Natural killer cell treated with Interleukin-12 subunit alpha and Interleukin-12 subunit beta and Interleukin-15 and Interleukin-18, amount 100 ng/mL, for 72 hours (primary cell): ENCODE results near the gene BFSP2. TPM values are rescaled to one million over a fixed set of nuclear protein-coding genes. Genes with fewer than 3 reads are reported as not detected.
A peak's percentile ranks its signal among the peaks of the same experiment; 100 is the strongest.
"Not testable (repeated sequence)": the region's sequence is repeated elsewhere in the genome, so short reads cannot be mapped to it uniquely, and the experiment has no call there.

Experiments
- ATAC-seq, 2 donors: fragments of 150-1000 bp; cut with Tn5 transposase in 1 of 2; sonication (Bioruptor Pico), chemical (Tn5 transposase) in 1 of 2; 2 replicates each; pipeline ENCODE4 v1.10.0; 2021
- DNase-seq: peaks from one replicate; pipeline ENCODE4 v3.0.0; 2022; ENCODE audit warnings: low spot score
- H3K27ac Mint-ChIP-seq, 2 donors: 1 replicate in 1 of 2; 2 replicates in 1 of 2; pipeline ENCODE4 v1.8.0; 2022; ENCODE audit warnings: mixed read lengths in 2 of 2, mild to moderate bottlenecking in 1 of 2, moderate library complexity in 1 of 2
- H3K27me3 Mint-ChIP-seq, 2 donors: 1 replicate in 1 of 2; 2 replicates in 1 of 2; pipeline ENCODE4 v1.8.0; 2022; ENCODE audit warnings: mixed read lengths in 2 of 2
- H3K36me3 Mint-ChIP-seq: one replicate; pipeline ENCODE4 v1.8.0; 2022; ENCODE audit warnings: mixed read lengths
- H3K4me1 Mint-ChIP-seq, 2 donors: 1 replicate in 1 of 2; 2 replicates in 1 of 2; pipeline ENCODE4 v1.8.0; 2022; ENCODE audit warnings: low read depth in 2 of 2, mixed read lengths in 2 of 2, mild to moderate bottlenecking in 1 of 2
- H3K4me3 Mint-ChIP-seq: one replicate; pipeline ENCODE4 v1.8.0; 2022; ENCODE audit warnings: mixed read lengths
- H3K9me3 Mint-ChIP-seq: 2 replicates; pipeline ENCODE4 v1.8.0; 2022; ENCODE audit warnings: mixed read lengths
- total RNA-seq, 2 donors: library from RNA; stranded (reverse); gene quantifications; one replicate each; pipeline ENCODE4 v1.2.3, GENCODE V29; 2022

Gene BFSP2
- total RNA-seq, 2 donors from 2014 or later: not detected

GRCh38 chr3:133490468-133491351 is 90.9 kb downstream of the BFSP2 start:
- peak; percentile 41 to 43 for ATAC-seq
- Mint-ChIP-seq H3K36me3 (no peaks in the 10 kb centered on the region), H3K4me3 (no peak overlapping the region)

GRCh38 chr3:133491481-133492059 is 91.7 kb downstream of the BFSP2 start:
- Mint-ChIP-seq H3K4me1 (peaks cover 0 to 3% of the 10 kb centered on the region in 2 donors), H3K9me3 (no peaks in the 10 kb centered on the region), H3K36me3 (no peaks in the 10 kb centered on the region), H3K27me3 (peaks cover 0 to 2% of the 10 kb centered on the region in 2 donors), H3K27ac (no peak overlapping the region), H3K4me3 (no peak overlapping the region)
- DNase-seq (no peak), ATAC-seq (peak; percentile 31 to 51)

More at GRCh38 chr3:133490468-133491351, 90.9 kb downstream of the BFSP2 start:
- no peaks in the 10 kb centered on the region for H3K9me3 Mint-ChIP-seq
- H3K4me1 Mint-ChIP-seq: peaks cover 0 to 3% of the 10 kb centered on the region in 2 donors
- peaks cover 0 to 2% of the 10 kb centered on the region in 2 donors for H3K27me3 Mint-ChIP-seq
- H3K27ac Mint-ChIP-seq: no peak overlapping the region
- no peak for DNase-seq

- Mint-ChIP-seq H3K27me3 (peaks cover 0 to 2% of the 10 kb centered on the region in 2 donors), H3K4me1 (peaks cover 0 to 3% of the 10 kb centered on the region in 2 donors), H3K9me3 (no peaks in the 10 kb centered on the region), H3K4me3 (no peak overlapping the region), H3K36me3 (no peaks in the 10 kb centered on the region), H3K27ac (no peak overlapping the region)
- ATAC-seq (peak in 1 of 2 donors; percentile 16), DNase-seq (no peak)
Measured at GRCh38 chr3:133492159-133492741, 92.4 kb downstream of the BFSP2 start.

- DNase-seq (no peak), ATAC-seq (no peak)
- H3K4me1 Mint-ChIP-seq: peaks cover 0 to 3% of the 10 kb centered on the region in 2 donors
- no peaks in the 10 kb centered on the region for H3K9me3 Mint-ChIP-seq
- peaks cover 0 to 2% of the 10 kb centered on the region in 2 donors for H3K27me3 Mint-ChIP-seq
- H3K27ac Mint-ChIP-seq: no peak overlapping the region
- H3K4me3 Mint-ChIP-seq: no peak overlapping the region
- H3K36me3 Mint-ChIP-seq: no peaks in the 10 kb centered on the region
Measured at GRCh38 chr3:133494469-133494868, 94.6 kb downstream of the BFSP2 start.

GRCh38 chr3:133502542-133502941 is 102.7 kb downstream of the BFSP2 start:
- H3K27ac Mint-ChIP-seq, H3K4me3 Mint-ChIP-seq, DNase-seq, H3K9me3 Mint-ChIP-seq, H3K36me3 Mint-ChIP-seq, ATAC-seq: not testable (repeated sequence)
- Mint-ChIP-seq H3K27me3 (peaks cover 3 to 12% of the 10 kb centered on the region in 2 donors), H3K4me1 (peaks cover 10 to 13% of the 10 kb centered on the region in 2 donors)

- DNase-seq (no peak), ATAC-seq (no peak)
- Mint-ChIP-seq H3K27ac (no peak overlapping the region), H3K4me3 (no peak overlapping the region), H3K36me3 (no peaks in the 10 kb centered on the region), H3K9me3 (peaks cover 3% of the 10 kb centered on the region), H3K27me3 (peaks cover 3 to 12% of the 10 kb centered on the region in 2 donors), H3K4me1 (peaks cover 10 to 13% of the 10 kb centered on the region in 2 donors)
Measured at GRCh38 chr3:133503409-133503808, 103.6 kb downstream of the BFSP2 start.

- Mint-ChIP-seq H3K27me3 (peaks cover 3 to 12% of the 10 kb centered on the region in 2 donors), H3K27ac (no peak overlapping the region), H3K4me1 (peaks cover 10 to 13% of the 10 kb centered on the region in 2 donors), H3K9me3 (peaks cover 3% of the 10 kb centered on the region), H3K4me3 (no peak overlapping the region), H3K36me3 (no peaks in the 10 kb centered on the region)
- ATAC-seq: no peak
- DNase-seq: no peak
Measured at GRCh38 chr3:133504736-133505135, 104.9 kb downstream of the BFSP2 start.

GRCh38 chr3:133505813-133506212 is 106.0 kb downstream of the BFSP2 start:
- Mint-ChIP-seq H3K4me1 (peaks cover 10 to 13% of the 10 kb centered on the region in 2 donors), H3K36me3 (no peaks in the 10 kb centered on the region), H3K4me3 (peak overlapping the region; percentile 78), H3K27ac (peak overlapping the region; percentile 71 to 81), H3K9me3 (peaks cover 3% of the 10 kb centered on the region), H3K27me3 (peaks cover 3 to 5% of the 10 kb centered on the region in 2 donors)
- DNase-seq: no peak
- ATAC-seq: no peak

- ATAC-seq (peak; percentile 95), DNase-seq (no peak)
- H3K4me1 Mint-ChIP-seq: peaks cover 10 to 13% of the 10 kb centered on the region in 2 donors
- no peaks in the 10 kb centered on the region for H3K36me3 Mint-ChIP-seq
- peak overlapping the region; percentile 78 for H3K4me3 Mint-ChIP-seq
- H3K27ac Mint-ChIP-seq: peak overlapping the region; percentile 71 to 81
- H3K27me3 Mint-ChIP-seq: peaks cover 0 to under 1% of the 10 kb centered on the region in 2 donors
- peaks cover 3% of the 10 kb centered on the region for H3K9me3 Mint-ChIP-seq
Measured at GRCh38 chr3:133506215-133506901, 106.5 kb downstream of the BFSP2 start.

- no peak overlapping the region for H3K4me3 Mint-ChIP-seq
- H3K27ac Mint-ChIP-seq: no peak overlapping the region
- peaks cover 3% of the 10 kb centered on the region for H3K9me3 Mint-ChIP-seq
- no peak for DNase-seq
- H3K4me1 Mint-ChIP-seq: peaks cover 10 to 13% of the 10 kb centered on the region in 2 donors
- no peak for ATAC-seq
- no peaks in the 10 kb centered on the region for H3K27me3 Mint-ChIP-seq
- no peaks in the 10 kb centered on the region for H3K36me3 Mint-ChIP-seq
Measured at GRCh38 chr3:133509488-133509887, 109.6 kb downstream of the BFSP2 start.

GRCh38 chr3:133512416-133513089 is 112.7 kb downstream of the BFSP2 start:
- Mint-ChIP-seq H3K27ac (no peak overlapping the region), H3K4me1 (no peaks in the 10 kb centered on the region), H3K9me3 (no peaks in the 10 kb centered on the region), H3K36me3 (no peaks in the 10 kb centered on the region), H3K4me3 (no peak overlapping the region), H3K27me3 (no peaks in the 10 kb centered on the region)
- ATAC-seq (no peak), DNase-seq (no peak)

- no peaks in the 10 kb centered on the region for H3K4me1 Mint-ChIP-seq
- no peak overlapping the region for H3K27ac Mint-ChIP-seq
- no peak overlapping the region for H3K4me3 Mint-ChIP-seq
- no peak for DNase-seq
- no peaks in the 10 kb centered on the region for H3K27me3 Mint-ChIP-seq
- no peak for ATAC-seq
- H3K9me3 Mint-ChIP-seq: no peaks in the 10 kb centered on the region
- H3K36me3 Mint-ChIP-seq: no peaks in the 10 kb centered on the region
Measured at GRCh38 chr3:133514418-133514817, 114.6 kb downstream of the BFSP2 start.

- Mint-ChIP-seq H3K4me1 (no peaks in the 10 kb centered on the region), H3K4me3 (no peak overlapping the region), H3K36me3 (no peaks in the 10 kb centered on the region), H3K9me3 (no peaks in the 10 kb centered on the region), H3K27me3 (no peaks in the 10 kb centered on the region), H3K27ac (no peak overlapping the region)
- DNase-seq (no peak), ATAC-seq (peak; percentile 46 to 57)
Measured at GRCh38 chr3:133515127-133515526, 115.3 kb downstream of the BFSP2 start.
